ENCODE results near the gene NAB1.

DNA sequence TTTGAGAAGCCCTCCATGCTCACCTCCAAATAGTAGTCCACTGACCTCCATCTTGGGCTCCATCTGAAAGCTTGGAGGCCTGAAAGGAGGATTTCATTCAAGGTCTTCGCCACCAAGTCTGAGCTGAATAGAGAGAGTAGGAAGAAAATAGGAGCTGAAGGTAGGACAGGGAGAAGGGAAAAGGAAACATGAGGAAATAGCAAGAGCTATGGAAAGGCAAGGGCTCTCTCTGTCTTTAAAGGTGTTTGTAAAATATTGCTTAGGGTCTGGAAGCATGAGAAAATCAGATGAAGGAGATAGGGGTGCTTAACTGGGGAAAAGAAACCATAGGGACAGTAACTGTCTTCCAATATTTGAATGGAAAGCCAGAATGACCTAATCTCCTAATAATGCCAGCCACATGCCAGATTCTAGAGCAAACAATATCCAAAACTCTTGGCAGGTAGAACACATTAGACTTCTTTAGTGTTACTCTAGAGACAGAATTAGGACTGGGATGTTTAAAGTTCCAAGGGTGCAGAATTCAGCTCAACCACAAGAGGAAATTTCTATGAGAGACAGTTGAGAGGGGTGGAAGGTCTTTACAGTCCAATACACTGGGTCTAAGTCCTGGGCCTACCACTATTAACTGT, 67.4 kb downstream of the NAB1 start:
- TF ChIP-seq POLR2A (IDR thresholded peaks at IDR 0.05), result no peak
- TF ChIP-seq, protein P1, sequence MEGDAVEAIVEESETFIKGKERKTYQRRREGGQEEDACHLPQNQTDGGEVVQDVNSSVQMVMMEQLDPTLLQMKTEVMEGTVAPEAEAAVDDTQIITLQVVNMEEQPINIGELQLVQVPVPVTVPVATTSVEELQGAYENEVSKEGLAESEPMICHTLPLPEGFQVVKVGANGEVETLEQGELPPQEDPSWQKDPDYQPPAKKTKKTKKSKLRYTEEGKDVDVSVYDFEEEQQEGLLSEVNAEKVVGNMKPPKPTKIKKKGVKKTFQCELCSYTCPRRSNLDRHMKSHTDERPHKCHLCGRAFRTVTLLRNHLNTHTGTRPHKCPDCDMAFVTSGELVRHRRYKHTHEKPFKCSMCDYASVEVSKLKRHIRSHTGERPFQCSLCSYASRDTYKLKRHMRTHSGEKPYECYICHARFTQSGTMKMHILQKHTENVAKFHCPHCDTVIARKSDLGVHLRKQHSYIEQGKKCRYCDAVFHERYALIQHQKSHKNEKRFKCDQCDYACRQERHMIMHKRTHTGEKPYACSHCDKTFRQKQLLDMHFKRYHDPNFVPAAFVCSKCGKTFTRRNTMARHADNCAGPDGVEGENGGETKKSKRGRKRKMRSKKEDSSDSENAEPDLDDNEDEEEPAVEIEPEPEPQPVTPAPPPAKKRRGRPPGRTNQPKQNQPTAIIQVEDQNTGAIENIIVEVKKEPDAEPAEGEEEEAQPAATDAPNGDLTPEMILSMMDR (IDR thresholded peaks at IDR 0.05), result no peak
